ENCODE results near the gene CCT7. TPM values are rescaled to one million over a fixed set of nuclear protein-coding genes. Genes with fewer than 3 reads are reported as not detected.

Gene CCT7
- total RNA-seq (2014; rRNA removed; shearing (Covaris generic)) = 516 and 642 TPM in 2 replicates
- polyA plus RNA-seq (2016; fragmentation: Nextera tagmentation; extraction: Ambion mirVana) = 269 and 287 TPM in 2 replicates
- long read RNA-seq, transcript CCT7-201 (12 exons, 1,916 nt) = major isoform, 625 of 666 reads
- long read RNA-seq, partial matches to known transcripts = 23 of 666 reads
- long read RNA-seq, other reads (novel, unspliced or antisense) = 16 of 666 reads

- Histone ChIP-seq H3K79me2 (replicated peaks; ENCODE audit: insufficient read depth) (peaks cover 51% of the 10 kb centered on the region), H3F3A (replicated peaks; ENCODE audit: low read depth) (peaks cover 7% of the 10 kb centered on the region; the same call in 1 of the 2 replicates), H3K9me2 (ENCODE audit: insufficient read depth) (no peaks in the 10 kb centered on the region), H3K36me3 (ENCODE audit: insufficient read depth) (no peaks in the 10 kb centered on the region), H3K27me3 (ENCODE audit: insufficient read depth) (no peaks in the 10 kb centered on the region), H3K4me2 (peak within 1 kb of the TSS; percentile 91), H2AFZ (peak within 1 kb of the TSS; percentile 99), H3K27ac (ENCODE audit: low read depth) (peak within 1 kb of the TSS; percentile 93), H3K4me1 (ENCODE audit: insufficient read depth) (peaks cover 29% of the 10 kb centered on the region), H4K20me1 (replicated peaks; ENCODE audit: insufficient read depth) (peaks cover 36% of the 10 kb centered on the region), H3K4me3 (peak within 1 kb of the TSS; percentile 99)
- TF ChIP-seq ZNF462 (CRISPR knock-in tag; IDR thresholded peaks at IDR 0.05) (no peak), JUNB (IDR thresholded peaks at IDR 0.05; ENCODE audit: unreplicated experiment) (no peak), POLR2AphosphoS5 (IDR thresholded peaks at IDR 0.05; ENCODE audit: low read depth) (peak; percentile 96), CREB1 (CRISPR knock-in tag; IDR thresholded peaks at IDR 0.05; ENCODE audit: low read depth) (peak; percentile 56; the same call in 1 of the 2 replicates), ETS1 (IDR thresholded peaks at IDR 0.05) (peak; percentile 89)
- Mint-ChIP-seq H3K36me3 (ENCODE audit: low read depth) (peaks cover 30% of the 10 kb centered on the region), H3K27me3 (ENCODE audit: insufficient read depth, low read depth, poor library complexity) (peaks cover 20% of the 10 kb centered on the region), H3K27ac (peak within 1 kb of the TSS; percentile 97), H3K4me3 (peak within 1 kb of the TSS; percentile 100), H3K9me3 (no peaks in the 10 kb centered on the region), H3K4me1 (peaks cover 33% of the 10 kb centered on the region)
- peak; percentile 75 for ATAC-seq
- peak; percentile 98 for DNase-seq (ENCODE audit: low spot score)
Measured at GRCh38 chr2:73233932-73234832, at the start of gene CCT7. Gene CCT7 (plus strand): TSS chr2:73234308. CDS start chr2:73234379, 71 bp downstream.
